OCI-LY3 (cell line): ENCODE data around the gene RHBDL1.

ENCODE experiments used
- CTCF ChIP-seq: fragments of 200-600, 300-600 bp; sonication (generic); IDR thresholded peaks from 2 replicates; pipeline ENCODE4 v1.5.1; 2014; ENCODE audit warnings: antibody characterized with exemption, low read length, low read depth
- EZH2phosphoT487 ChIP-seq: fragments of 200-600 bp; shearing (Covaris generic); IDR thresholded peaks from 2 replicates; pipeline ENCODE4 v1.6.1; 2018; ENCODE audit warnings: antibody characterized with exemption, mixed run types, low read depth

GRCh38 chr16:668519-669171 is 6.8 kb upstream of the RHBDL1 start:
- TF ChIP-seq CTCF (no peak), EZH2phosphoT487 (no peak)
